Measurements from ENCODE around the gene RANBP17.

RANBP17 gene

DNA sequence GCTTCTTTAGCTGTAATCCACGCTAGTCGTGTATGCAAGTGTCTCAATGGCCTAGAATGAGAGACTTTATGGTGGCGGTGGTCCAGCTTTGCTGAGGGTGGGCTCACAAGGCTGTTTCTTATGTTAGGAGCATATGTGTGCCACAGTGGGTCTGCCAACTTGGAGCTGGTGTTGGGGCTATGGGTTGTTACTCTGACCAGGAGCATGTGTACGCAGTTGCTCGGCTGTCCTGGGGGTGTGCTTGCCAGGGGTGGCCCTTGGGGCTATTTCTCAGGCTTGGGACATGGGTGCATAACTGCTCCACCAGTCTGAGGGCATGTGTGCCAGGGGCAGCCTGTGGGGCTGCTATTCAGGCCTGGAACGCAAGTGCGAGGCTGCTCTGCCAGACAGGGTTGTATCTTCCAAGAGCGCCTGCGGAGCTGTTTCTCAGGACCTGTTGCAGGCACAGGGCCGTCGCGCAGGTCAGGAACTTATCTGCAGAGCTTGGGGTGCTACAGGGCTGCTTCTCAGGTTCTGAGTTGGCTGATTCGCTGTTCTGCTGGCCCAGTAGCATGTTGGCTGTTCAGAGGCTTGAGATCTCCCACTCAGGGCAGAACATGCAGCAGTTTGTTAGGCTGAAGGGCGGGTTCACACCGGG is 259.3 kb downstream of the RANBP17 start:
- peaks cover 4% of the 10 kb centered on the region for H3K27me3 Mint-ChIP-seq
- H3K36me3 Mint-ChIP-seq (ENCODE audit: low read depth) = no peaks in the 10 kb centered on the region
- H3K9me3 Mint-ChIP-seq = peaks cover 21% of the 10 kb centered on the region
- H3K4me3 Mint-ChIP-seq = no peak overlapping the region
- H3K27ac Mint-ChIP-seq = no peak overlapping the region
- no peaks in the 10 kb centered on the region for H3K4me1 Mint-ChIP-seq (ENCODE audit: low read depth)

DNA sequence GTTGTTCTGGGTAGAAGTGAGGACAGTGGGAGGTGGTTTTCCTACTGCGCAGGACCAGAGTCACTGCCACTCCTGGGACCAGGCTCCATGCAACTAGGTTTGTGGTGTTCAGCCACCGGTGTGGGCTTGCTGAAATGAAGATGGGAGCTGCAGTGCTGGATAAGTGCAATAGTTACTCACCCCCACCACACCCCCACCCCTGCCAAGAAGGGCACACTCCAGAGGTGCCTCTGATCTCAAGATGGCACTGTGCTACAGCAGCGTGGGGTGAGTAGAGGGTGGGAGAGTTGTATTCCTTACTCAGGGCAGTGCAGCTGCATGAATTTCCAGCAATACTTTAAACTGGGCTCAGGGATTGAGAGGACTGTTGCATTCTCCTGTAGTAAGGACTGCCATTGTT is 259.8 kb downstream of the RANBP17 start:
- Mint-ChIP-seq H3K4me1 (ENCODE audit: low read depth) (no peaks in the 10 kb centered on the region), H3K27ac (no peak overlapping the region), H3K4me3 (no peak overlapping the region), H3K9me3 (peaks cover 21% of the 10 kb centered on the region), H3K27me3 (peaks cover 4% of the 10 kb centered on the region), H3K36me3 (ENCODE audit: low read depth) (no peaks in the 10 kb centered on the region)

DNA sequence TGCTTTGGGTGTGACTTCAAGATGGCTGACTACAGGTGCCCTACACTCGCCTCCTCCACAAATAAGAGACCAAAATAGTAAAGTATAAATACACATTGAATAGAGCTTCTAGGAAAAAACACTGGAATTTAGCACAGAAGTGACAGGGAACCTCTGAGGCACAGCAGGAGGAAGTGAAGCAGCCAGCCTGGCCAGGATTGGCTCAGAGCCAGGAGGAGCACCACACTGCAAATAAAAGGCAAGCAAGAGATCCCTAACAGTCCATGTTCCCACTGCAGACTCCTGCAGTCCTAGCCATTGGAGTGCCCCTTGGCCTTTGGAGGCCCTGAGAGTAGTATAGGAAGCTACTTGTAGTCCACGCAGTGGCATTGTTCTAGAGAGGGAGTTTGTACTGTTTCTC is 260.6 kb downstream of the RANBP17 start:
- Mint-ChIP-seq H3K36me3 (ENCODE audit: low read depth) (no peaks in the 10 kb centered on the region), H3K9me3 (peaks cover 21% of the 10 kb centered on the region), H3K27ac (no peak overlapping the region), H3K4me3 (no peak overlapping the region), H3K4me1 (ENCODE audit: low read depth) (no peaks in the 10 kb centered on the region), H3K27me3 (peaks cover 4% of the 10 kb centered on the region)

DNA sequence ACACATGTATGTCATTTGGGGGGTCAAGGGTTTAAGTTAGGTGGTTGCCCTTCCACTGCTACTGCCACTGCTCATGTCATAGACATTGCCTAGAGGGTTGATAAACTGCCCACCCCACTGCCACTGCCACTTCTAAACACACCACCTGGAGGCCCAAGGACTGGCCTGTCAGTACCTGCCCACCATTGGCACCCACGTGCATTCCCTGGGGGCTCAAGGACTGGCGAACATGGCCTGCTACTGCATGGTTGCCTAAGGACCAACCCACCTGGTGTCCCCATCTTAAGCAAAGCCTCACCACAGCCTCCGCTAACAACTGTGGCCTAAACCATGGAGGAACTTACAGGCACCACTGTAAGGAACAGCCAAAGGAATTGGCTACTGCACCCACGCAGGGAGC is 261.6 kb downstream of the RANBP17 start:
- no peaks in the 10 kb centered on the region for H3K4me1 Mint-ChIP-seq (ENCODE audit: low read depth)
- no peak overlapping the region for H3K4me3 Mint-ChIP-seq
- no peaks in the 10 kb centered on the region for H3K36me3 Mint-ChIP-seq (ENCODE audit: low read depth)
- no peak overlapping the region for H3K27ac Mint-ChIP-seq
- H3K27me3 Mint-ChIP-seq = peaks cover 4% of the 10 kb centered on the region
- peaks cover 20% of the 10 kb centered on the region for H3K9me3 Mint-ChIP-seq

DNA sequence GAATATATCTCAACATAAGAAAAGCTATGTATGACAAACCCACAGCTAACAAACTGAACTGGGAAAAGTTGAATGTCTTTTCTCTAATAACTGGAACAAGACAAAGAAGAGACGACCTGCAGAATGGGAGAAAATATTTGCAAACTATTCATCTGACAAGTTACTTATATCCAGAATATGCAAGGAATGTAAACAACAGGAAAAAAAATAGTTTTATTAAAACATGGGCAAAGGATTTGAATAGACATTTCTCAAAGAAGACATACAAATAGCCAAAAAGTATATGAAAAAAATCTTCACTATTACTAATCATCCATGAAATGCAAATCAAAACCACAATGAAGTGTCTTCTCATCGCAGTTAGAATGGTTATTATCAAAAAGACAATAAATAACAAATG is 265.5 kb downstream of the RANBP17 start:
- no peaks in the 10 kb centered on the region for H3K36me3 Mint-ChIP-seq (ENCODE audit: low read depth)
- H3K27me3 Mint-ChIP-seq = no peaks in the 10 kb centered on the region
- H3K4me3 Mint-ChIP-seq = no peak overlapping the region
- H3K27ac Mint-ChIP-seq = no peak overlapping the region
- no peaks in the 10 kb centered on the region for H3K9me3 Mint-ChIP-seq
- H3K4me1 Mint-ChIP-seq (ENCODE audit: low read depth) = no peaks in the 10 kb centered on the region

DNA sequence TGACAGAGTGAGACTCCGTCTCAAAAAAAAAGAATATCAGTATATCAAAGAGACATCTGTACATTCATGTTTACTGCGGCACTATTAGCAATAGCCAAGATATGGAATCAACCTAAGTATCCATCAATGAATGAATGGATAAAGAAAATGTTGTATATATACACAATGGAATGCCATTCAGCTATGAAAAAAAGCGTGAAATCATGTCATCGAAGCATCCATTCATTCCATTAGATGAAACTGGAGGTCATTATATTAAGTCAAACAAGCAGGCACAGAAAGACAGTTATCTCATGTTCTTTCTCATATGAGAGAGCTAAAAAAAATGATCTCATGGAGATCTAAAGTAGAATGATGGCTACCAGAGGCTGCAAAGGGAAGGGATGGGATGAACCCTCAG is 266.3 kb downstream of the RANBP17 start:
- Mint-ChIP-seq H3K36me3 (ENCODE audit: low read depth) (no peaks in the 10 kb centered on the region), H3K4me1 (ENCODE audit: low read depth) (no peaks in the 10 kb centered on the region), H3K27me3 (no peaks in the 10 kb centered on the region), H3K9me3 (no peaks in the 10 kb centered on the region), H3K27ac (no peak overlapping the region), H3K4me3 (no peak overlapping the region)

DNA sequence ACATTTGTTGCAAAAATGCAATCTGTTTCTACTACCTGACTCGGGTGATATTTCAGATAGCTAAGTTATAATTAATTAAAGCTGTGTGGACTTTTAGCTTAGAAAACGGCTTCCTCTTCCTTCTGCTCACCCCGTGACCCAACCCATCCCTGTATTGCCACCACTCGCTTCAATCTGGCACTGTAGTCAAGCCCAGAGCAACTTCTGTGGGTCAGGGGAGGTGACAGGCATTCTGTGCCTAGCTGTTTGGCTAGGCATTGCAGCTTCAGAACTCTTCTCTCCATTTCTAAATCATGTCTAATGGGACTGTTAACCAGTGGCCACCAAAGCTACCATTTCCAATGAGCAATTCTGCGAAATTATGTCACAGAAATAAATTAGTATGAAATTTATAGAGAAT is 267.5 kb downstream of the RANBP17 start:
- Mint-ChIP-seq H3K4me3 (no peak overlapping the region), H3K36me3 (ENCODE audit: low read depth) (no peaks in the 10 kb centered on the region), H3K27ac (no peak overlapping the region), H3K9me3 (no peaks in the 10 kb centered on the region), H3K27me3 (no peaks in the 10 kb centered on the region), H3K4me1 (ENCODE audit: low read depth) (no peaks in the 10 kb centered on the region)

DNA sequence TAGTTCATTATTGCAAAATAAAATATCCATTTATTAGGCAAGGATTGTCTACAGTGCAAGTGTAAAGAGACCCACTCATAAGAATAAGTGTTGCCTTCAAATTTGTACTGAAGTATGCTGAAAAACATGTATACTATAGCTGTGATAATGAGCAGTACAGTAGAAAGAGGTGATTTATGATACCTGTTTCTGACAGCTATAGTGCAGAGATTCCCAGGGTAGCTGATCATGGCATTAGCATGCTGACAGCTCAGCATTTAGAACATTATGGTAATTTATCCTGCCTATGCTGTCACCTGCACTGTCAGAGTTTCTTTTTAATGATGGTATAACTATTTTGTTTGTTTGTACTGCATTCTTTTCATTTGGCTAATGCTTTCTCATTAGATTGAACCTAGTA is 269.7 kb downstream of the RANBP17 start:
- H3K27ac Mint-ChIP-seq = no peak overlapping the region
- H3K4me1 Mint-ChIP-seq (ENCODE audit: low read depth) = no peaks in the 10 kb centered on the region
- H3K36me3 Mint-ChIP-seq (ENCODE audit: low read depth) = no peaks in the 10 kb centered on the region
- H3K4me3 Mint-ChIP-seq = no peak overlapping the region
- no peaks in the 10 kb centered on the region for H3K9me3 Mint-ChIP-seq
- no peaks in the 10 kb centered on the region for H3K27me3 Mint-ChIP-seq

DNA sequence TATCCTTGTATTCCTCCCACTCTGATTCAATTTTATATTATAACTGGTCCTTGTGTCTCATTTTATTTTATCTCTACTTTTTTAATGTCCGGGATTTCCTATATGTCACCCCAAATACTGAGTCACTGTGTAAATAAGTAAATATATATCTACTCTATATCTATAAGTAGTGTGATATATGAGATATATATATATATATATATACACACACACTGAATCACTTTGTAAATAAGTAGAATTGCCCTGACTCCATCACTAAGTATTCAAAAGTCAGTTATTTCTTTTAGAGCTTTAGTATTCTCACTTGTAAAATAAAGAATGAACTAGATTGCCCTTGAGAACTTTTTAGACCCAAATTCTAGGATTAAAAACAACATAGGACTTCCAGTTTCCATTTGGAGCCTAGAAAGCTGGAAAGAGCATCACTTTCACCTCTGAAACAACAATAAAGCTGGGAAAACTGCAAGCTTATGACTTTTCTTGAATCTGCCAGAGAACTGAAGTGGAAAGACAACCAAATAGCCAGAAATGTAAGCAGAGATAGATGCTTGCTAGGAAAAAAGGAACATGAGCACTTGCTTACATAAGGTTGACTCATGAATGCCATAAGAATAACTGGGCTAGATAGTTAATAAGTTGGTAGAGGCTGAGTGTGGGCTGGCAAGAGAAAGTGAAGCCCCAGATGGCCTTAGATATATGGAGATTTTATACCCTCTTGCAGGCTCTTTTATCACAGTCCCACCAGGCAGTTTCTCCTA is 276.1 kb downstream of the RANBP17 start:
- no peaks in the 10 kb centered on the region for H3K4me1 Mint-ChIP-seq (ENCODE audit: low read depth)
- no peaks in the 10 kb centered on the region for H3K27me3 Mint-ChIP-seq

DNA sequence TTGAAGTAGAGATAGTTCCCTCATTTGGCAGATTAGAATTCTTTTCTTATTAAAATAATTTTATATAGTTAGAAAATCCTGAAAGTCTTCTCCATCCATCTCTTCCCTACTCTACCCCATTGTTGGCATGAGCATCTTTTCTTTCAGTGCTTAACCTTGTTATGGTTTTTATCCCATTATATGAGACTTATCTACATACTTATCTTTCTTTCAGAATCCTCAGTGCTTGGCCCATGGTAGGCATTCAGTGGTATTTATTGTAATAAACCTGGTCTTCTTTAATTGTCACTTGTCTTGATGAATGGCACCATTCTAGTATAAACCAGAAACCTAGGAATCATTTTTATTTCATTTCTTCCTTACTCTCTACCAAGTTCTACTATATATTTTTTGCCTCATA is 277.4 kb downstream of the RANBP17 start:
- H3K4me3 Mint-ChIP-seq = no peak overlapping the region
- no peak overlapping the region for H3K27ac Mint-ChIP-seq
- no peaks in the 10 kb centered on the region for H3K4me1 Mint-ChIP-seq (ENCODE audit: low read depth)
- no peaks in the 10 kb centered on the region for H3K27me3 Mint-ChIP-seq
- no peaks in the 10 kb centered on the region for H3K9me3 Mint-ChIP-seq
- no peaks in the 10 kb centered on the region for H3K36me3 Mint-ChIP-seq (ENCODE audit: low read depth)

More for the DNA sequence above, 276.1 kb downstream of the RANBP17 start:
- H3K36me3 Mint-ChIP-seq (ENCODE audit: low read depth) = no peaks in the 10 kb centered on the region
- H3K27ac Mint-ChIP-seq = no peak overlapping the region
- no peaks in the 10 kb centered on the region for H3K9me3 Mint-ChIP-seq
- no peak overlapping the region for H3K4me3 Mint-ChIP-seq

DNA sequence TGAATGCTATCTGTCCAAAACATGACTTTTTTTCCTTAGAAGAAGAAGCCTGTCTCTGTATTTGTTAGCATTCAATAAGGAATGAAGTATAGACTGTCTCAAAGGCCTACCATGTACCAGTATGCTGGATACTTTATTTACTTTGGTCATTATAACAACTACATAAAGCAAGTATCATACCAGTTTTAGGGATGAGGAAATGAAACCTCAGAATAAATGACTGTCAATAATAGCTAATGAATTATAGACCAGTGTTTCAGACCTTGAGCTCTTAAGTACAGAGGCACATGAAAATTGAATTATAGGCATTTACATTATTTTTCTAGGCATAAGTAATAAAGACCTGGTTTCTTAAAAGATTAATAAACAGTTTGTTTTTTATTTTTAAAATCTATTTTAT is 280.8 kb downstream of the RANBP17 start:
- Mint-ChIP-seq H3K36me3 (ENCODE audit: low read depth) (no peaks in the 10 kb centered on the region), H3K4me1 (ENCODE audit: low read depth) (no peaks in the 10 kb centered on the region), H3K9me3 (no peaks in the 10 kb centered on the region), H3K27me3 (no peaks in the 10 kb centered on the region), H3K4me3 (no peak overlapping the region), H3K27ac (no peak overlapping the region)

DNA sequence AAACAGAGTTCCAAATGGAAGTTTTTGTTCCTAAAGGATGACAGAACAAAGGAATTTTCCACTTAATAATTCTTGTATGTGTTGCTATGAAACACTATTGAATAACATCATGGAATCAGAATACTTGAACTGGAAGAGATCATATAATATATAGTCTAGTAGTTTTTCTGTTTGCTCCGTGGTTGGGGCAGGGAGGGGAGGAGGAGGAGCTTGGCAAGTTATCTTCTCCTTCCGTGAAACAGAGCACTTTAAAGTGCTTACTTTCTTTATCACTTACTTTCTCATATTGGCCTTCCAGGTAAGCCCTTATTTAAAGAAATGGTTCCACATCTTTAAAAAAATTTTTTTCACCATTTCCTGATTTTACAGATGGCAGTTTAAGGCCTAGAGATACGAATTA is 281.4 kb downstream of the RANBP17 start:
- Mint-ChIP-seq H3K9me3 (no peaks in the 10 kb centered on the region), H3K27me3 (no peaks in the 10 kb centered on the region), H3K4me3 (no peak overlapping the region), H3K36me3 (ENCODE audit: low read depth) (no peaks in the 10 kb centered on the region), H3K27ac (no peak overlapping the region), H3K4me1 (ENCODE audit: low read depth) (no peaks in the 10 kb centered on the region)

DNA sequence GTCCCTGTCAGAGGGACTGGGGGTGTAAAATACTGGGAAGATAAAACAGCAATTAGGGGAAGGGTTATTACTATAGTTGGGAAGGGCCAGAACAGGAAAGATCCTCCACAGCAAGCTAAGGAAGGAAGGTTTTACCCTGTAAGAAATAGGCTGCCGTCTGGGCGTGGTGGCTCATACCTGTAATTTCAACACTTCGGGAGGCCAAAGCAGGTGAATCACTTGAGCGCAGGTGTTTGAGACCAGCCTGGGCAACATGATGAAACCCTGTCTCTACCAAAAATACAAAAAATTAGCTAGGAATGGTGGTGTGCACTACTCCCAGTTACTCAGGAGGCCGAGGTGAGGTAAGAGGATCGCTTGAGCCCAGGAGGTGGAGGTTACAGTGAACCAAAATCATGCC is 282.1 kb downstream of the RANBP17 start:
- Mint-ChIP-seq H3K9me3 (no peaks in the 10 kb centered on the region), H3K4me3 (no peak overlapping the region)

DNA sequence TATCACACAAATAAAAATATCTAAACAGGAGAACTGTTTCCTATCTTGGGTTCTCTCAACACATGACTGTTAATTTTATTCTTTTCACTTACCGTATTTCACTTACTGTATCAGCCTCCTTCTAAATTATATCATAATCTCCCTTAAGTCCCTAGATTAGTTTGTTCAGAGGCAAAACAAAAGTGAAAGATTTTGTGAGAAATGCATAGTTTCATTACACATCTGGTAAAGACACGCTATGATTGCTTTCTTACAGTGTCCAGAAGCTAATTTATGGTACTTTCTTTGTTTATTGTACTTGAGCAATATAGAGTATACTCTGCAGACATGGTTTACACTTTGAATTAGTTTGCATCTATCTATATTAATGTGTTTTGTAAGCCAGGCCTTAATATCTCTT is 287.5 kb downstream of the RANBP17 start:
- Mint-ChIP-seq H3K9me3 (no peaks in the 10 kb centered on the region), H3K27ac (no peak overlapping the region), H3K27me3 (peaks cover 11% of the 10 kb centered on the region), H3K36me3 (ENCODE audit: low read depth) (no peaks in the 10 kb centered on the region), H3K4me3 (no peak overlapping the region), H3K4me1 (ENCODE audit: low read depth) (no peaks in the 10 kb centered on the region)

More for the DNA sequence above, 282.1 kb downstream of the RANBP17 start:
- H3K36me3 Mint-ChIP-seq (ENCODE audit: low read depth) = no peaks in the 10 kb centered on the region
- no peaks in the 10 kb centered on the region for H3K4me1 Mint-ChIP-seq (ENCODE audit: low read depth)
- H3K27me3 Mint-ChIP-seq = no peaks in the 10 kb centered on the region
- no peak overlapping the region for H3K27ac Mint-ChIP-seq

DNA sequence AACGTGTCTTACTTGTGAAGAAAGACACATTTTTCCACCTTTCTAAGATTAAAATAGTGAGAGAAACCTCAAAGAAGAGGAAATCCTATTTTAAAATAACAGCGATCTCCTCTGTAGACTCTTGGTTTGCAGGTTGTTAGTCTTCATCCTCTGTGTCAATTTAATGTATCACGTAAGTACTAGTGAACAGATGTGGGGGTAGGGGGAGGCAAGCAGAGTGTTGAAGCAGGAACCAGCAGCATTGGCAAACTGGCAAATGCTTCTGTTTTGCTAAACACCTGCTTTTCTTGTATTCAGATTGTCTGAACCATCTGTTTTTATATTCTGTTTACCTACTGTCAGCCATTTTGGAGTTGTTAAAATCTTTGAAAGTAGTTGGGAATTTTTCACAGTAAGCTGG is 288.0 kb downstream of the RANBP17 start:
- Mint-ChIP-seq H3K36me3 (ENCODE audit: low read depth) (no peaks in the 10 kb centered on the region), H3K9me3 (no peaks in the 10 kb centered on the region), H3K27ac (no peak overlapping the region), H3K4me3 (no peak overlapping the region), H3K4me1 (ENCODE audit: low read depth) (no peaks in the 10 kb centered on the region), H3K27me3 (peaks cover 11% of the 10 kb centered on the region)

DNA sequence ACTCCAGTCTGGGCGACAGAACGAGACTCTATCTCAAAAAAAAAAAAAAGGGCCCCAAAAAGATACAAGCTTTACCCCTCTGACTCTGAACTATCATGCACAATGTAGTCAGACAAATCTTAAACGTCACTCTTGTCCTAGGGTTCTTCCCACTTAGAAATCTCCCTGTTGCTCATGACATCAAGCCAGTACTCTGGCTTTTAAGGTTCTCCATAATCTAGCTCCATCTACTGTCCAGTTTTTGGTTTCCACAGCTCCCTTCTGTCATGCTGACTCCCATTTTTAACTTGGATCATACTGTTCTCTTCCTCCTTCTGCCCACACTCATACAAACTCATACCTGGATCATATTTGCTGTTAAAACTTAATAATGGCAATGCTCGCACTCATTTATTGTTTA is 290.6 kb downstream of the RANBP17 start:
- no peak overlapping the region for H3K27ac Mint-ChIP-seq
- H3K9me3 Mint-ChIP-seq = no peaks in the 10 kb centered on the region
- no peak overlapping the region for H3K4me3 Mint-ChIP-seq
- H3K36me3 Mint-ChIP-seq (ENCODE audit: low read depth) = no peaks in the 10 kb centered on the region
- H3K4me1 Mint-ChIP-seq (ENCODE audit: low read depth) = no peaks in the 10 kb centered on the region
- peaks cover 11% of the 10 kb centered on the region for H3K27me3 Mint-ChIP-seq
